Heart left ventricle (tissue), 13 donors: ENCODE measurements around the gene ENAH.

Experiments used
- CTCF ChIP-seq, 12 donors: fragments of 200-600 bp; sonication (generic) in 4 of 12; IDR thresholded peaks; one replicate each; pipeline versions ENCODE4 v1.5.0 to v1.8.0; 2018 to 2022; ENCODE audit warnings: antibody characterized with exemption in 12 of 12, mild to moderate bottlenecking in 5 of 12
- POLR2A ChIP-seq, 2 donors: fragments of 450-650 bp; IDR thresholded peaks; one replicate each; pipeline ENCODE4 v1.6.1; 2017; ENCODE audit warnings: antibody characterized with exemption in 2 of 2, mild to moderate bottlenecking in 2 of 2, moderate library complexity in 2 of 2
- donor health status: ischemic (EF 13 %, LVEDD 7.1; RV severe dilation, severe dysfunction).
- donor health status: DM: no; HTN: yes; CAD: no.
- donor health status: DM: no; HTN: no; CAD: no.
- donor health status: ischemic (EF 25% LVEDD 6.9; RV normal size, moderate dysfunction).
- donor health status: ischemic (EF 25% LVEDD 5.7; RV mildly dilated, moderate dysfunction).
- donor health status: ischemic (EF 35%, LVEDD 5.7; RV mildly dilated, moderate dysfunction).
- donor health status: nonischemic (EF 11% LVEDD 7.7; RV severe dilation, severe dysfunction).
- donor health status: DM: yes; HTN: yes; CAD: no.
- donor health status: PGD.
- donor health status: ischemic (EF 29% LVEDD 5.4; RV normal size, mild dysfunction).
- donor health status: nonischemic (EF 23%, LVEDD 6.1; RV moderate dilation, normal function).

- TF ChIP-seq POLR2A (IDR thresholded peaks at IDR 0.05) (no peak), CTCF (IDR thresholded peaks at IDR 0.05) (no peak)
Observed at GRCh38 chr1:225654277-225654597, 1.3 kb upstream of the ENAH start.
